ENCODE data around the gene CAMSAP1.
A peak's percentile ranks its signal among the peaks of the same experiment; 100 is the strongest.
"Not testable (repeated sequence)": the region's sequence is repeated elsewhere in the genome, so short reads cannot be mapped to it uniquely, and the experiment has no call there.

Gene CAMSAP1

GRCh38 chr9:135920973-135921585, 13.7 kb upstream of the CAMSAP1 start:
- no peak for DNase-seq

GRCh38 chr9:135920256-135920930, 13.0 kb upstream of the CAMSAP1 start:
- DNase-seq = no peak

GRCh38 chr9:135919318-135919890, 12.1 kb upstream of the CAMSAP1 start:
- DNase-seq = no peak

- DNase-seq = not testable (repeated sequence)
Measured at GRCh38 chr9:135916227-135916626, 8.9 kb upstream of the CAMSAP1 start.

- no peak for DNase-seq
Measured at GRCh38 chr9:135914921-135915320, 7.6 kb upstream of the CAMSAP1 start.

DNA sequence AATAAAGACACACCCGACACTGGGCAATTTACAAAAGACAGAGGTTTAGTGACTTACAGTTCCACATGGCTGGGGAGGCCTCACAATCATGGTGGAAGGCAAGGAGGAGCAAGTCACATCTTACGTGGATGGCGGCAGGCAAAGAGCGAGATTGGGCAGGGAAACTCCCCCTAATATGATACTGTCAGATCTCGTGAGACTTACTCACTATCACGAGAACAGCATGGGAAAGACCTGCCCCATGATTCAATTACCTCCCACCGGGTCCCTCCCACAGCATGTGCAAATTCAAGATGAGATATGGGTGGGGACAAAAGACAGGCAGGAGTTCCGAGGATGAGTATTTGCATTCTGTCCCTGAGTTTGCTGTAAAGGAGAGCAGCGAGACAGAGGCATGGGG, 3.9 kb upstream of the CAMSAP1 start:
- not testable (repeated sequence) for DNase-seq

DNA sequence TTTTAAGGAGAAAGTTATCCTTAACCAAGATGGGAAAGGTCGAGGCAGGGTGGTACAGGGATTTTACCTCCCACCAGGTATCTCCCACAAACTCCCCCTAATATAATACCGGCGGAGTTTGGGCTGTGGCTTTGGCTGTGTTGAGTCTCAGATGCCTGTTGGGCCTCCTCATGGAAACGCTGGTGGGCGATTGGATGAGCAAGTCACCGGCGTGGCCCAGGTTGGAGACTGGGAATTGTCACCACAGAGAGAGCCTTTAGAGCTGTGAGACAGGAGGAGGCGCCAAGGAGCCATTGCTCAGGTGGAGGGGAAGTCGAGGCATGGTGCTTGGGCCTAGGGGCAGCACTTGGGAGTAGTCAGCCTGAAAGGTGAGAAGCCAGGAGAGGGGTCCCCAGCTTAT, 3.4 kb upstream of the CAMSAP1 start:
- no peak for DNase-seq

DNA sequence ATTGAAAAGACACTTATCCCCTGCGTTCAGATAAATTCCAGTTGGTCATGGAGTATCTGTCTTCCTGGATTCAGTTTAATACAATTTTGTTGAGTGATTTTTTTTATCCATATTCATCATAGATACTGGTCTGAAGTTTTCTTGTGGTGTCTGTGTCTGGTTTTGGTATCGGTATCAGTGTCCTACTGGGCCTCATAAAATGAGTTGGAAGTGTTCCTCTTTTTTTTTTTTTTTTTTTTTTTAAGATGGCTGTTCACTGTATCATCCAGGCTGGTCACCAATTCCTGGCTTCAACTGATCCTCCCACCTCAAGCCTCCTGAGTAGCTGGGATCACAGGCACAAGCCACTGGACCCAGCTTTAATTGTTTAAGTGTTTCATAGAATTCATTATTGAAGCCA, 2.9 kb upstream of the CAMSAP1 start:
- DNase-seq = no peak

DNA sequence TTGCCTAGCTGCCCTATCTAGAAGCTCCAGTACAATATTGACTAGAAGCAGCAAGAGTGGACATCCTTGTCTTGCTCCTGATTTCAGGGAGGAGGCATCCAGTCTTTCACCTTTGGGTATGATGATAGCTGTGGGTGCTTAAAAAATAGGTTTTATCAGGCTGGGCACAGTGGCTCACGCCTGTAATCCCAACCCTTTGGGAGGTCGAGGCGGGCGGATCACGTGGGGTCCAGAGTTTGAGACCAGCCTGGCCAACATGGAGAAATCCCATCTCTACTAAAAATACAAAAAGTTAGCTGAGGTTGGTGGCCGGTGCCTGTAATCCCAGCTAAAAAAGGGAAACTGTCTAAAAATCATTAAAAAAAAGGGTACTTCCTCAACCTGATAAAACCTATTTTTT, 2.0 kb upstream of the CAMSAP1 start:
- DNase-seq = no peak

- DNase-seq = no peak
Measured at GRCh38 chr9:135908754-135909204, 1.4 kb upstream of the CAMSAP1 start.

- no peak for DNase-seq
Measured at GRCh38 chr9:135908093-135908753, 877 bp upstream of the CAMSAP1 start.

GRCh38 chr9:135907006-135907430, 328 bp downstream of the CAMSAP1 start:
- no peak for DNase-seq

- DNase-seq = no peak
Measured at GRCh38 chr9:135906291-135907005, 898 bp downstream of the CAMSAP1 start.

DNA sequence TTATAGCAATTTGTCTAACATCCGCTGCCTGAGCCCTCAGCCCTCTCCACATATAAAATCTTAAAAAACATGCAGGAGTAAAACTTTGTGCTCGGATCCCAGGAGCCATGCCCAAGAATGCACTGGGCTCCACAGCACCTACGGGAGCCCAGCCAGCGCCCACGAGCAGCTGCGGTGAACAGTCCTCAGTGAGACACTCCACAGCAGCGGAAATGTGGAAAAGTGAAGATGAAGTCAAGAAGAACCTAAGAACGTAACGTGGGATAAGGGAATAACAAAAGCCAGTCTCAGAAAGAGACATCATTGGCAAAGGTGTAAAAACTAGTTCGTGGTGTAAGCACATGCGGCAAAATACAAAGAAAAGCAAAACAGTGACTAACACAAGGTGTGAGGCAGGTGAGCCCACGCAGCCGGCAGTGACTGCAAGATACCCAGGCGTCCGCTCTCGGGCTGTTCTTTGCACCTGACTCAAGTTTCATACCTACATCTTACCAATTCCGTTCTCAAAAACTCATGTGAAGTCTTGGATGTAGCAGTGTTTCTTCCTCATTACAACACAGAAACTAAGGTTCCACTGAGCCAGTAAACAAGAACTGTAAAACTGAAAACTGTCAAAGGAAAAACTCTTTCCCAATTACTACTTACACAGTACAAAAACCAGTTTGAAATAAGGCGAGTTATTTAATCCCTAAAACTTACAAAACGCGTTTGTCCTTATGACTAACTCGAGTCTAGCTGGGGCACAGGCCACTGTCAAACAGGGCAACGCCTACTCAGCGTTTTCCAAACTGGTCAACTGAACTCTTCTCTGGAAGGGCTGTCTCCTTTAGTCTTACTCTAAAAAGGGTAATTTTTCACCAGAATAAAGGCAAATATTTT, 1.7 kb downstream of the CAMSAP1 start:
- DNase-seq = peak; percentile 41

DNA sequence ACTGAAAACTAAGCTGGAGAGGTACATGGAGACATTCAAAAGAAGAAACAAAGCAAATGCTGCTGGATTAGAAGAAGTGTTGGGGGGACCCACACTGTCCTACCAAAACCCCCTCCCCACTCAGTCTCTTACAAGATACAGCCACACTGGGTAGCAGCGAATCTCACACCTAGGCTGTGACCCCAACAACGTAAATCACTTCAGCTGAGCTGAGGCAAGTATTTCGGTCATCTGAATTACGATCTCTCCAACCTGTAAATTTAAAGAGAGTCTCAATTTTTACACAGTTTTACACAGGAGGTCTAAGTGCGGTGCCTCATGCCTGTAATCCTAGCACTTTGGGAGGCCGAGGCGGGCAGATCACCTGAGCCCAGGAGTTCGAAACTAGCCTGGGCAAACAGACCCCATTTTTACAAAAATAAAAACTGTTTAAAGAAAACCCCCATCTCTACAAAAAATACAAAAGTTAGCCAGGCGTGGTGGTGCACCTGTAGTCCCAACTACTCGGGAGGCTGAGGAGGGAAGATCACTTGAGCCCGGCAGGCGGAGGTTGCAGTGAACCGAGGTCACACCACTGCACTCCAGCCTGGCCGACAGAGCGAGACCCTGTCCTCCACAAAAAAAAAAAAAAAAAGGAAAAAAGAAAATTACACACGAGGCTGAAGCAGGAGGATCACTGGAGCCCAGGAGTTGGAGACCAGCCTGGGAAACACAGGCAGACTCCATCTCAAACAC, 3.4 kb downstream of the CAMSAP1 start:
- no peak for DNase-seq

DNA sequence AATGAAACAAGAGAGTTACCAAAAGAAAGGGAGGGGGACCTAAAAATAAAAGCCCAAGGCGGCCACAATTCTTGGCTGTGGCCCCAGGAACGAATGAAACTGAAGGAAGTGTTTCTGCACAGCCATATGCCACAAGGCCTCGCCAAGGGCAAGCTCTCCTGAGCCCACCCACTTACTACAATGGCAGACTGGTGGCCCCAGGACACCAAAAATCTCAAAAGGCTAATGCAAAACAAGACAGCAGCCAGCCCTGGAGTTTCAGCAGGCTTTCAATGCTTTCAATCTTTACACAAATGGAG, 4.0 kb downstream of the CAMSAP1 start:
- DNase-seq = no peak

GRCh38 chr9:135902655-135903357, 4.5 kb downstream of the CAMSAP1 start:
- no peak for DNase-seq

GRCh38 chr9:135901826-135902225, 5.5 kb downstream of the CAMSAP1 start:
- no peak for DNase-seq

DNA sequence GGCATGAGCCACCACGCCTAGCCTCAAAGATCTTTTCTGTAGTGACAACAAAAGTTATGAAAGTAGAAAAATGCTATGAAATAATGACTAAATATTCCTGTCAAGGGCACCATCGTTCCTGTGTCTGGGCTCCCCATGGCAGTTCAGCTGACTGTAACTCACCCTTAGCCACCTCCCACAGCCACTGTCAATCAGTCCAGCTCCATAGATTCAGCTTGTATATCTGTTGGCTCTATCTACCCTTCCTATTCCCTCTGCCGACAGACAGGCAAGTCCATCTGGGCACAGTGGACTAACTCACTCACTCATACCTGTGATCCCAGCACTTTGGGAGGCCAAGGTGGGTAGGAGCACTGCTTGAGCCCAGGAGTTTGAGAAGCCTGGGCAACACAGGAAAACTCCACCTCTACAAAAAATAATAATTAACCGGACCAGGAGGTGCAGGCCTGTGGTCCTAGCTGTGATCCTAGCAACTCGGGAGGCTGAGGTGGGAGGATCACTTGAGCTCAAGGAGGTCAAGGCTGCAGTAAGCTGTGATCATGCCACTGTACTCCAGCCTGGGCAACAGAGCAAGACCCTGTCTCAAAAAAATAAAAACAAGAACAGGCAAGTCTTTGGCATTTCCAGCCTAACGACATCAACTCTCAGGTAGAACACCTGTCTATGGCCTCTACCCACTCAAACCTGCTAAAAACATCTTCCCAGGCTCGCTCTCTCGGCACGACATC, 6.2 kb downstream of the CAMSAP1 start:
- DNase-seq = no peak

Measured in central memory CD4-positive, alpha-beta T cell (primary cell).